Breast epithelium (tissue), 4 donors: ENCODE results near the gene TEX19. TPM values are rescaled to one million over a fixed set of nuclear protein-coding genes. Genes with fewer than 3 reads are reported as not detected.
A peak's percentile ranks its signal among the peaks of the same experiment; 100 is the strongest.

Experiments used
- DNase-seq, 2 donors: peaks; one replicate each; pipeline ENCODE4 v3.0.0-alpha.2; 2019; ENCODE audit warnings: low spot score in 2 of 2
- H3K27ac ChIP-seq, 2 donors: fragments of 200-600 bp; sonication (generic) in 1 of 2; one replicate each; pipeline ENCODE4 v1.5.1; 2016 to 2019; ENCODE audit warnings: mild to moderate bottlenecking in 1 of 2
- H3K27me3 ChIP-seq, 2 donors: fragments of 200-600 bp; sonication (generic) in 1 of 2; one replicate each; pipeline versions ENCODE4 v1.5.1 to v1.6.0; 2017 to 2019; ENCODE audit warnings: control low read depth in 1 of 2, mild to moderate bottlenecking in 1 of 2
- H3K36me3 ChIP-seq: fragments of 200-600 bp; one replicate; pipeline ENCODE4 v1.5.1; 2019
- H3K4me1 ChIP-seq, 2 donors: fragments of 200-600 bp; sonication (generic); one replicate each; pipeline ENCODE4 v1.5.1; 2016 to 2019; ENCODE audit warnings: control low read depth in 1 of 2
- H3K4me3 ChIP-seq, 3 donors: fragments of 200-600 bp; sonication (generic); 1 replicate in 2 of 3; 2 replicates in 1 of 3; pipeline ENCODE4 v1.5.1; 2016 to 2019; ENCODE audit warnings: mild to moderate bottlenecking in 3 of 3, moderate library complexity in 2 of 3
- H3K9me3 ChIP-seq, 2 donors: fragments of 200-600 bp; sonication (generic) in 1 of 2; one replicate each; pipeline ENCODE4 v1.5.1; 2016 to 2019; ENCODE audit warnings: control low read depth in 1 of 2
- POLR2A ChIP-seq: fragments of 450-650 bp; IDR thresholded peaks from one replicate; pipeline ENCODE4 v1.6.1; 2016; ENCODE audit warnings: antibody characterized with exemption, mild to moderate bottlenecking, moderate library complexity
- POLR2AphosphoS5 ChIP-seq, 3 donors: sonication (generic); formaldehyde crosslinking; IDR thresholded peaks; one replicate each; pipeline ENCODE4 v1.6.1; 2017; ENCODE audit warnings: antibody characterized with exemption in 3 of 3
- intact Hi-C: fragments of 100-400 bp; cut with DNase I; formaldehyde crosslinking; loops from one replicate; pipeline ENCODE4 v1.15.1; 2023; ENCODE audit warnings: low total_unique reads
- total RNA-seq, 3 donors: library from RNA; depleted of rRNA; stranded (reverse); fragments of >200 nt; gene quantifications; one replicate each; pipeline ENCODE4 v1.1.0, GENCODE V29; 2016
- TF ChIP-seq, protein P1 (sequence below), 3 donors: fragments of 450-650 bp; IDR thresholded peaks; one replicate each; pipeline ENCODE4 v1.5.1; 2016 to 2017; ENCODE audit warnings: antibody characterized with exemption in 3 of 3, mild to moderate bottlenecking in 3 of 3, moderate library complexity in 3 of 3

TEX19 gene
- total RNA-seq, 3 donors from 2014 or later, result not detected

DNA sequence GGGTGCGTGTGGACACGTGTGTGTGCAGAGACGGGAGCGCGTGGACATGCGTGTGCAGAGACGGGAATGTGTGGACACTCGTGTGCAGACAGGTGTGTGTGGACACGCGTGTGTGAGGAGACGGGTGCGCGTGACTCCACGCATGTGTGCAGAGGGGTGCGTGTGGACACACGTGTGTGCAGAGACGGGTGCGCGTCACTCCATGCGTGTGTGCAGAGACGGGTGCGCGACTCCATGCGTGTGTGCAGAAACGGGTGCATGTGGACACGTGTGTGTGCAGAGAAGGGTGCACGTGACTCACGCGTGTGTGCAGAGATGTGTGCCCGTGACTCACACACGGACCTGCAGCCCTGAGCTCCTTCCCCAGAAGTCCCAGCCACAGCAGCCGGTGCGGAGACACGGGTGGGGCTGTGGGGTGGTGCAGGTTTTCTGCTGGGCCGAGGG lies 39.4 kb upstream of the TEX19 start:
- Histone ChIP-seq H3K4me1 (no peaks in the 10 kb centered on the region), H3K27ac (no peak overlapping the region), H3K36me3 (no peaks in the 10 kb centered on the region), H3K27me3 (peaks cover 9 to 29% of the 10 kb centered on the region in 2 donors), H3K9me3 (no peaks in the 10 kb centered on the region), H3K4me3 (no peak overlapping the region)
- DNase-seq, result no peak
- intact Hi-C loops, result loop anchor here (10.0 kb wide), 2 partner anchors 75 to 115 kb away; no protein-coding TSS in a partner anchor
- TF ChIP-seq POLR2AphosphoS5 (IDR thresholded peaks at IDR 0.05) (no peak), POLR2A (no peak)
- TF ChIP-seq, protein P1, sequence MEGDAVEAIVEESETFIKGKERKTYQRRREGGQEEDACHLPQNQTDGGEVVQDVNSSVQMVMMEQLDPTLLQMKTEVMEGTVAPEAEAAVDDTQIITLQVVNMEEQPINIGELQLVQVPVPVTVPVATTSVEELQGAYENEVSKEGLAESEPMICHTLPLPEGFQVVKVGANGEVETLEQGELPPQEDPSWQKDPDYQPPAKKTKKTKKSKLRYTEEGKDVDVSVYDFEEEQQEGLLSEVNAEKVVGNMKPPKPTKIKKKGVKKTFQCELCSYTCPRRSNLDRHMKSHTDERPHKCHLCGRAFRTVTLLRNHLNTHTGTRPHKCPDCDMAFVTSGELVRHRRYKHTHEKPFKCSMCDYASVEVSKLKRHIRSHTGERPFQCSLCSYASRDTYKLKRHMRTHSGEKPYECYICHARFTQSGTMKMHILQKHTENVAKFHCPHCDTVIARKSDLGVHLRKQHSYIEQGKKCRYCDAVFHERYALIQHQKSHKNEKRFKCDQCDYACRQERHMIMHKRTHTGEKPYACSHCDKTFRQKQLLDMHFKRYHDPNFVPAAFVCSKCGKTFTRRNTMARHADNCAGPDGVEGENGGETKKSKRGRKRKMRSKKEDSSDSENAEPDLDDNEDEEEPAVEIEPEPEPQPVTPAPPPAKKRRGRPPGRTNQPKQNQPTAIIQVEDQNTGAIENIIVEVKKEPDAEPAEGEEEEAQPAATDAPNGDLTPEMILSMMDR (IDR thresholded peaks at IDR 0.05), result no peak

DNA sequence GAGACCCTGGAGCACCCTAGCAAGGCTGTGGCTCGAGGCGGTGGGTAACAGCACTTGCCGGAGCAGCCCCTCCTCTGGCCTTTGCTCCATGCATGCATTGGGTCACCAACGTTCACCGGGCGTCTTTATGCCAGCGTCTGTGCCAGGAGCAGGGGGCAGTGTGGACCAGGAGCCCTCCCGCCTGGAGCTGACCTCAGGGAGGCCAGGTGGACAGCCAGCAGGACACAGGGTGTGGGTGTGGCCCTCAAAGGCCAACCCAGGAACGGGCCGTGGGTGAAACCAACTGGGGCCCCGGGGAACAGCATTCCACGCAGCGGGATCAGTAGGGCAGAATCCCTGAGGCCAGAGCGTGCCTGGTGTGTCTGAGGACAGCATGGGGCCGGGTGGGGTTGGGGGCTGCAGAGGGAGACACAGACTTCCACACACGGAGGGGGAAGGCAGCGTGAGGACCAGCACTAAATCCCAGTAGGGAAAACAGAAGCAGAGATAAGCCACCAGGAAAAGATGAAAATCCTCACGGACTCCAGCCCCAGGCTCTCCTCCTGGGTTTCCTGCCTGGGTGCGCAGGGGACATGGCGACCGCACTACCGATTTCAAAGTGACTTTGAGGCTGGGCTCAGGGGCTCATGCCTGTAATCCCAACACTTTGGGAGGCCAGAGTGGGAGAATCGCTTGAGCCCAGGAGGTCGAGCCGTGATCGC lies 38.8 kb upstream of the TEX19 start:
- intact Hi-C loops, result loop anchor here (10.0 kb wide), 2 partner anchors 75 to 115 kb away; no protein-coding TSS in a partner anchor
- no peak for DNase-seq
- peak overlapping the region in 1 of 3 donors; percentile 35 for H3K4me3 ChIP-seq
- no peaks in the 10 kb centered on the region for H3K4me1 ChIP-seq
- peaks cover 3 to 23% of the 10 kb centered on the region in 2 donors for H3K27me3 ChIP-seq
- TF ChIP-seq, protein P1 (IDR thresholded peaks at IDR 0.05), result no peak
- no peaks in the 10 kb centered on the region for H3K9me3 ChIP-seq
- no peaks in the 10 kb centered on the region for H3K36me3 ChIP-seq
- H3K27ac ChIP-seq, result no peak overlapping the region

DNA sequence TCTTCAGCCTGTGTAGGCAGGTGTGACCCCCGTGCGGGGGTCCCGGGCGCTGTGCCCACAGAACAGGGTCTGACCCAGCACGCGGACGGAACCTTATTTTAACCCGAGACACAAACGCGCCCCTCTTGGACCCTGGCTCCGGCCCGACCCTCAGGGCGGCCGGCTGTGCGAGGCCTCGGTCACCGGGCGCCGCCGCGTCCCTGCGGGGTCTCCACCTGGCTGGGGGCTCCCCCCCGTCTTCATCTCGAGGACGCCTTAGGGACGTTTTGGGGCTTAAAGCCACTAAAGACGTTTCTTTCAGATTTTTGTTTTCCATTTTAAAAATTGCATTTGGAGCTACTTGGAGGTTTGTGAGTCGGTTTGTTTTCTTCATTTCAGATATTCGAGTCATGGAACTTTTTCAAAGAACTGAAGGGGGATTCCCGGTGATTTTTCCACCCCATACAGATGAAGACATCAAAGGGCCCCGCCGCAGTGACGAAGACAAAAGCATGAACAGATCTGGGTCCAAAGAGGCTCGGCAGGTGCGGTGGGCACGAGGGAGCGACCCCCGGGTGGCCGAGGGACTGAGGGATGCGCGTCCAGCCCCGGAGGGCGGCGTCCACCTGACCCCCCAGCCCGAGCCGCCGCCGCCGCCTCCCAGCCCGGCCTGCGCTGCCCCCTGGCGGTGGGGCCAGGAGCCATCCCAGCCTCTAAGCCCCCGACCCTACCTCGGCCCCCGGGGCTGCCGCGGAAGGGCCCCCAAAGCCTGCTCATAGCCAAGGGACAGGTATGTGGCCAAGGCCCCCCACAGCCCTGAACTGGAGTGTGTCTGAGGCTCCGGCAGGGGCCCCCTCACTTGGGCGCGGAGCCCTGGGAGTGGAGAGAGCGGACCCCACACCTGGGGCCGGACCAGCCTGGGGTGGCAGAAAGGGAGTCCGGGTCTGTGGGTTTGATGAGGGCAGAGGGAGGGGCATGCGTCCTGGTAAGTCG lies 37.8 kb upstream of the TEX19 start:
- H3K27ac ChIP-seq, result no peak overlapping the region
- TF ChIP-seq POLR2A (no peak), POLR2AphosphoS5 (IDR thresholded peaks at IDR 0.05) (peak in 1 of 3 donors; percentile 29)
- TF ChIP-seq, protein P1 (IDR thresholded peaks at IDR 0.05), result peak; percentile 87 to 94 (median 94)
- peak overlapping the region in 2 of 3 donors; percentile 35 to 51 for H3K4me3 ChIP-seq
- peaks cover 0 to 13% of the 10 kb centered on the region in 2 donors for H3K27me3 ChIP-seq
- H3K36me3 ChIP-seq, result no peaks in the 10 kb centered on the region
- intact Hi-C loops, result loop anchor here (10.0 kb wide), 2 partner anchors 76 to 116 kb away; no protein-coding TSS in a partner anchor
- no peaks in the 10 kb centered on the region for H3K9me3 ChIP-seq
- no peak for DNase-seq
- no peaks in the 10 kb centered on the region for H3K4me1 ChIP-seq

DNA sequence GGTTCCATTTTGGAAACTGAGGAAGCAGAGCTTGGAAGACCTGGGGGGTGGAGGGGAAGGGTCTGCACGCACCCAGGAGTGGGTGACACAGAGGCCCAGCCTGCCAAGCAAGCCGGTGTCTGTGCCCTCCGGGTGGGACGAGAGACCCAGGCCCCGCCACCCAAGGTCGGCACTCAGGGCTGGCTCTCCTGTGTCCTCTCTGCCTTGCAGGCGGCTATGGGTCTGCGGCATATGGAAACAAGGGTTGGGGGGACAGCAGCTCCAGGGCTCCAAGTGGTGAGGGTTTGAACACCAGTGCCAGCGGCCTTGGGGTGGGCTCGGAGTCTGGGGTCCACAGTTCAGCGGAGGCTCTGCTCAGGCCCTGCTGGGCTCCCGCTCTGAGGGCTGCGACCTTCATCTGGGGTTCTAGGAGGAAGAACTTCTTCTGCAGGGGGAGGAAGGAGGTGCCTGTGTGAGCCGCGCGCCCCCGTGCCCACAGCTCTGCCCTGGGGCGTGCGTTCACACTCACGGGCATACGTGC lies 37.0 kb upstream of the TEX19 start:
- TF ChIP-seq POLR2AphosphoS5 (IDR thresholded peaks at IDR 0.05), result no peak
- TF ChIP-seq, protein P1 (IDR thresholded peaks at IDR 0.05), result no peak
- no peak for TF ChIP-seq POLR2A
- H3K4me1 ChIP-seq, result no peaks in the 10 kb centered on the region
- H3K4me3 ChIP-seq, result no peak overlapping the region
- H3K27ac ChIP-seq, result no peak overlapping the region
- DNase-seq, result no peak
- H3K36me3 ChIP-seq, result no peaks in the 10 kb centered on the region
- H3K27me3 ChIP-seq, result peaks cover 0 to 7% of the 10 kb centered on the region in 2 donors
- intact Hi-C loops, result loop anchor here (10.0 kb wide), 2 partner anchors 77 to 117 kb away; no protein-coding TSS in a partner anchor
- H3K9me3 ChIP-seq, result no peaks in the 10 kb centered on the region
